Activated naive CD8-positive, alpha-beta T cell treated with anti-CD3 and anti-CD28 coated beads, Interleukin-2, amount 50 U/mL, for 16 hours (primary cell): ENCODE results near the gene MORN2.

ENCODE experiments used
- DNase-seq: peaks from one replicate; pipeline ENCODE4 v3.0.0-alpha.2; 2020; ENCODE audit warnings: low read depth, low spot score

Gene MORN2

DNA sequence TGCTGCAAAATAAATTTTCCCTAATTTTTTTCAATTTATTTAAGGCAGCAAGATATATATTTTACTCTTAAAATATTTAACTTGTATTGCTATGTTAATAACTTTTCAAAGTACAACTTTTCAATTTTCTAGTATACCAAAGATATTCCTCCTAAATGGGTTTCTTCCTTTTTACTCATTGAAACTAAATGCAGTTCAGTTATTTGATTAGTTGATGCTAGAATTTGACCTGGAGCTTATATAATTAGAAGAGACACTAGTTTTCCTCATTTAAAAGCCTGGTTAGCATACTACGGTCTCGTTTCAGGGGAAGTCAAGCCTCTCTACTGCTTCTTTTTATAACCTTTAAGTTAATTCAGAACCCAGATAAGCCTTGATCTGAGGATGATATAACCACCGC lies 13.8 kb downstream of the MORN2 start, which contains the start of gene ARHGEF33:
ARHGEF33 (plus strand) TSS at position 301 of the 400 bp plus-strand sequence. CDS start 29,573 bp downstream, outside the sequence.
- DNase-seq, result no peak

- no peak for DNase-seq
These were observed 17.0 kb downstream of the MORN2 start for GRCh38 chr2:38892819-38893218.

GRCh38 chr2:38898256-38898655 lies 22.5 kb downstream of the MORN2 start:
- no peak for DNase-seq

GRCh38 chr2:38900726-38901125 lies 24.9 kb downstream of the MORN2 start:
- DNase-seq, result no peak

- DNase-seq, result no peak
These were observed 29.5 kb downstream of the MORN2 start for GRCh38 chr2:38905251-38905650.

DNA sequence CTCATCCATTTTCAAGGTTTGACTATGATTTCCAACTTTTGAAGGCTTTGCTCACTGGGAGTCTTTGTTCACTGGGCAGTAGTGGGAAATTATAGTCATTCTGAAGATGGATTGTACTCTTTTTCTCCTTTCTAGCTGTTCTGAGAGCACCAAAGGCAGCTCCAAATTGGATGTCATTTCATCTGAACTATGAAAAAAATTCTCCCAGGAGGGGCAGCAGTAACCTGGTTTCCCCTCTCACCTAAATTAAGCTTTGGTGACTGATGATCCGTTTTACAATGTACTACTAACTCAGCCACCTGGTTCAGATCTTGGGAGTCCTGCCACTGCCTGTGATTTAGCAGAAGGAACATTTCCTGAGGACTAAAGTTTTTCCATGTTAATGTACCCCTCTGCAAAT lies 31.5 kb downstream of the MORN2 start:
- DNase-seq, result no peak

GRCh38 chr2:38907743-38908562 lies 32.2 kb downstream of the MORN2 start:
- no peak for DNase-seq

DNA sequence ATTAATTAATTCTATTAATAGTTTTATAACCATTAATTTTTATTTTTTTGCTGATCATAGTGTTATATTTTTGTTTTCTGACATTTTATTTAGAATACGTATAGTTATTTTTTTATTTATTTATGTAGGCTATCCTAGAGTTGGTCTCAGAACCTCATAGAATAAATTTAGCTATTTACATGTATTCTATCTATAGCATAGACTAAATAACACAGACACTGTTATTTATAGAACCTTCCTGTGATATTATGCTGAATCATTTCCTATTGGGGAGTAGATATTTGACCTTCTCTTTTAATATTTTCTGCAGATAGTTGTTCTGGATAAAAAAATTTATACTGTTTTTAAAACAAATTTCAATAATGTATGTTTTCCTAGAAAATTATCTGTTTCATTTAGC lies 34.1 kb downstream of the MORN2 start:
- DNase-seq, result no peak

- DNase-seq, result no peak
These were observed 35.4 kb downstream of the MORN2 start for GRCh38 chr2:38911191-38911590.

GRCh38 chr2:38912619-38913018 lies 36.8 kb downstream of the MORN2 start:
- no peak for DNase-seq

DNA sequence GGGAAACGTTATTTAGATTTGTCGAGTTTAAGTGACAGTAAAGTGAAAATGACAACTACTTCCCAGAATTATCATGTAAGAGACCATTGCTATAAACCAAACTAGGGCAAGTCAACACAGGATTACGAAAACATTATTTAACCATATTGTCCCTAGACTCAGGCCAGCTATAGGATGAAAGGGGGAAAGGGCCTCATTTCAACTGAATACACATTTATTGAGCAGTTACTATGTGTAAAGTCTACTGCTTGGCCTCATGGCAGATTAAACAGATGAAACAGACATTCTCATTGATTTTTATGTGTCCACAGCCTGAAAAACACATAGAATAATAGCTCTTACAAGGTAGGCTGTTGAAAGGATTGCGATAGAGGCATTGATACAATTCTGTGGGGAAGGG lies 46.6 kb downstream of the MORN2 start:
- DNase-seq, result no peak

DNA sequence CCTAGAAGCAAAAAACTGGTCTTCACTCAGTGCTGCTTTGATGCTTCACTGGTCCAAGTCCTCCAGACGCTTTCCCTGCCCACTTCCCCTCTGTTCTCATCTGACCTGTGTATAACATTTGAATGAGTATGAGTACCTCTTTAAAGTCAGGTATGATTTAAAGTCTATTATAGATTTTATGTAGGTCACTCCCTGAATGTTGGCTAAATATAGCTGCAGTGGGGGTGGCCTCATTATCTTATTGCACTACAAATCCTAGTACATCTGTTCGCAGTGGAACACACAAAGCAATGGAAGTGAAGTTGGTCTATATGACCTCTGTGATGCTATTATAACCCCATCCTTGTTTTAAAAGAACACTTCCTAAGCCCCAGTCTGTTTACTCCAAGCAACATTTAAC lies 47.1 kb downstream of the MORN2 start:
- DNase-seq, result no peak

DNA sequence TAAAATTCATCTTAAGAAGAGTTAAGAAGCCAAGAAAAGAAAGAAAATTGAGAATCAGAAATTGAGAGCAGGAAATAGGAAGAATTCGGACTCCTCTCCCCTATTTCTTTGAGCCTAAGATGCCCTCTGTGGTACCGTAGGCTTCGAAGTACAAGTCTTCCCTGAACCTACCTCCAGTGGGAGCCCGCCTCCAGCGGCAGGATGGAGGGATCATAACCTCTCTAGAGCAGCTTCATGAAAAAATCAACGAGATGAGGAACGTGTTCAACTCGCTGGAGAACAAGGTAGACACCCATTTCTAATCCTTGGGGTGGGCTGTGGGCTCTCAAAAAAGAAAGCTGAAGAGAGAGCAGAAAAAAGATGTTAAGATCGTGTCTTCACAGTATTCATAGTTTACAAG lies 50.2 kb downstream of the MORN2 start:
- no peak for DNase-seq

- no peak for DNase-seq
These were observed 54.8 kb downstream of the MORN2 start for GRCh38 chr2:38930600-38930999.
